Measurements from ENCODE around the gene DBP. TPM values are rescaled to one million over a fixed set of nuclear protein-coding genes. Genes with fewer than 3 reads are reported as not detected.

DBP gene
- total RNA-seq, 2 donors from 2014 or later, result 8.2 to 13.4 TPM

DNA sequence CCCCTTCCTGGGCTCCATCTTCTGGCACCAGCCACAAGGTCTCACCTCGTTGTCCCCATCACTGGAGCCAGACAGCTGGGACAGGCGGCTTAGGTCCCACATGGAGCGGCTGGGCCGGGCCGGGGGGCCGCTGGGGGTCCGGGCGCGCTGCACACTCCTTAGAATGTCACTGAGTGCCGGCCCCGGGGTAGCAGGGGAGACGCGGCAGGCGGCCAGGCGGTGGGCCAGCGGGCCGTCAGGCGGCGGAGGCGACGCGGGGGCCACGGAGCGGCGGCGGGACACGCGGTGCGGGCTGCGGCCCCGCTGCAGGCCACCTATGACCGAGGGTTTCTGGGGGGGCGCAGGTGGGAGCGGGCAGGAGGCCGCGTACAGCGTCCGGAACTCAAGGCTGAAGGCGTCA lies 33.7 kb downstream of the DBP start:
- DNase-seq (no peak), ATAC-seq (replicated peaks in 1 of 2) (no peak)
- no peak overlapping the region for H3K27ac Mint-ChIP-seq
- no peaks in the 10 kb centered on the region for H3K4me1 Mint-ChIP-seq (ENCODE audit: low read depth)
- H3K9me3 Mint-ChIP-seq, result no peaks in the 10 kb centered on the region
- H3K36me3 Mint-ChIP-seq (ENCODE audit: insufficient read depth in 2 of 2), result no peaks in the 10 kb centered on the region
- no peak overlapping the region for H3K4me3 Mint-ChIP-seq
- no peaks in the 10 kb centered on the region for H3K27me3 Mint-ChIP-seq (ENCODE audit: low read depth)

DNA sequence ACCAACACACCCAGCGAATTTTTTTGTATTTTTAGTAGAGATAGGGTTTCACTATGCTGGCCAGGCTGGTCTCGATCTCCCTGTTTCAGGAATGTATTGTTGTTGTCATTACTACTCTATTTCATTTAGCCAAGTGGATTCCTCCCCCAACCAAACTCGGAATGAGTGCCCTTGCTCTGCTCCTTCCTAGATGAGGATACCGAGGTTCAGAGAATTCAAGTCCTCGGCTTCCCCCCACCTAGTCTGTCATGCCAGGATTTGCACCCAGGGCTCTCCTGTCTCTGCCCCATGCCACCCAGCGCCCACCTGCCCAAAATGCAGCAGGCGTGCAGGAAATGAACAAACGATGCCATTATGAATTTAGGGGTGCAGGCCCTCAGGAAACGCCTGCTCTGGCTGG lies 34.2 kb downstream of the DBP start:
- Mint-ChIP-seq H3K9me3 (no peaks in the 10 kb centered on the region), H3K27me3 (ENCODE audit: low read depth) (no peaks in the 10 kb centered on the region), H3K36me3 (ENCODE audit: insufficient read depth in 2 of 2) (no peaks in the 10 kb centered on the region), H3K27ac (no peak overlapping the region), H3K4me1 (ENCODE audit: low read depth) (no peaks in the 10 kb centered on the region), H3K4me3 (no peak overlapping the region)
- no peak for DNase-seq
- no peak for ATAC-seq (replicated peaks in 1 of 2)

DNA sequence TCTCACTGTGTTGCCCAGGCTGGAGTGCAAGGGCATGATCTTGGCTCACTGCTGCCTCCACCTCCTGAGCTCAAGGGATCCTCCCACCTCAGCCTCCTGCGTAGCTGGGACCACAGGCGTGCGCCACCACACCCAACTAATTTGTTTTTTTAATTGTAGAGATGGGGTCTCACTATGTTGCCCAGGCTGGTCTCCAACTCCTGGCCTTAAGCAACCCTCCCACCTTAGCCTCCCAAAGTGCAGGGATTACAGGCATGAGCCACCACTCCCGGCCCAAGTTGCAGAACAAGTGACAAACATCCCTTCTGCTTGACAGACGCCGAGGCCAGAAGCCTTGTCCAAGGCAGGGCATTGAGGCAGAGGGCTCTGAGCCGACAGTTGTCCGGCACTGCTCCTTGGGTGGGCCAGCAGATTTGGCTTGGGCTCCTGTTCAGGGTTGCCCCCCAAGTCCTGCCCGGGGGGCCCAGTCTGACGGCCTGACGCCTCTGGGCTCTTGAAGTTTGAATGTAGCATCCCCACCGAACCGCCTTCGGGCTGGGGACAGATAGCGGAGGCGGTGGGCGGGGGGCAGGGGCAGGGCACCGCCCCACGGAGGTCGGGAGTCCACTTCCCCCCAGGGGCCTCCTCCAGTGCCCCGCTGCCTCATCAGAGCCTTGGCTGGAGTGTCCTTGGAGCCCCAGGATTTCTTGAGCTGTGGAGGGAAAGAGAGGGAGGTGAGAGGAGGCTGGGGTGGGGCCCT lies 36.3 kb downstream of the DBP start:
- Mint-ChIP-seq H3K27me3 (ENCODE audit: low read depth) (no peaks in the 10 kb centered on the region), H3K27ac (no peak overlapping the region), H3K9me3 (no peaks in the 10 kb centered on the region), H3K36me3 (ENCODE audit: insufficient read depth in 2 of 2) (no peaks in the 10 kb centered on the region), H3K4me3 (no peak overlapping the region), H3K4me1 (ENCODE audit: low read depth) (no peaks in the 10 kb centered on the region)
- ATAC-seq (replicated peaks in 1 of 2), result no peak
- no peak for DNase-seq

DNA sequence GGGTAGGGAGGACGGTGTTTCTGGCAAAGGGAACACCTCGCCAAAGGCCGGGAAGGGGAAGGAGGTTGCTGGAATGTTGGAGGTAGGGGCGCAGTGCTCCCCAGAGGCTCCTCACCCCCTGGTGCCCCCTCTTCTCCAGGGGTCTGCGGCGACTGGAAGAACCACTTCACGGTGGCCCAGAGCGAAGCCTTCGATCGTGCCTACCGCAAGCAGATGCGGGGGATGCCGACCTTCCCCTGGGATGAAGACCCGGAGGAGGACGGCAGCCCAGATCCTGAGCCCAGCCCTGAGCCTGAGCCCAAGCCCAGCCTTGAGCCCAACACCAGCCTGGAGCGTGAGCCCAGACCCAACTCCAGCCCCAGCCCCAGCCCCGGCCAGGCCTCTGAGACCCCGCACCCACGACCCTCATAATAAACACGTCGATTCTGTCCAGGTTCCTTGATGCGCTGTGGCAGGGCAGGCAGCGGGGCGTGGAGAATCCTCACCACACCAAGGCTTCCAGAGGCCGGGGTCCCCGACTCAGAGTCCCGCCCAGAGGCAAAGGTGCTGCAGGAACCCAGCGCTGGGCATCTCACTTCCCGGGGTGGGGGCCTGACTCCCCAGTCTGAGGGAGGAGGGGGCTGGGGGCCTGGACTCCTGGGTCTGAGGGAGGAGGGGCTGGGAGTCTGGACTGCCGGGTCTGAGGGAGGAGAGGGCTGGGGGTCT lies 38.0 kb downstream of the DBP start:
- ATAC-seq (replicated peaks in 1 of 2) (no peak), DNase-seq (no peak)
- Mint-ChIP-seq H3K27ac (no peak overlapping the region), H3K9me3 (no peaks in the 10 kb centered on the region), H3K4me3 (no peak overlapping the region), H3K27me3 (ENCODE audit: low read depth) (no peaks in the 10 kb centered on the region), H3K36me3 (ENCODE audit: insufficient read depth in 2 of 2) (no peaks in the 10 kb centered on the region), H3K4me1 (ENCODE audit: low read depth) (no peaks in the 10 kb centered on the region)

DNA sequence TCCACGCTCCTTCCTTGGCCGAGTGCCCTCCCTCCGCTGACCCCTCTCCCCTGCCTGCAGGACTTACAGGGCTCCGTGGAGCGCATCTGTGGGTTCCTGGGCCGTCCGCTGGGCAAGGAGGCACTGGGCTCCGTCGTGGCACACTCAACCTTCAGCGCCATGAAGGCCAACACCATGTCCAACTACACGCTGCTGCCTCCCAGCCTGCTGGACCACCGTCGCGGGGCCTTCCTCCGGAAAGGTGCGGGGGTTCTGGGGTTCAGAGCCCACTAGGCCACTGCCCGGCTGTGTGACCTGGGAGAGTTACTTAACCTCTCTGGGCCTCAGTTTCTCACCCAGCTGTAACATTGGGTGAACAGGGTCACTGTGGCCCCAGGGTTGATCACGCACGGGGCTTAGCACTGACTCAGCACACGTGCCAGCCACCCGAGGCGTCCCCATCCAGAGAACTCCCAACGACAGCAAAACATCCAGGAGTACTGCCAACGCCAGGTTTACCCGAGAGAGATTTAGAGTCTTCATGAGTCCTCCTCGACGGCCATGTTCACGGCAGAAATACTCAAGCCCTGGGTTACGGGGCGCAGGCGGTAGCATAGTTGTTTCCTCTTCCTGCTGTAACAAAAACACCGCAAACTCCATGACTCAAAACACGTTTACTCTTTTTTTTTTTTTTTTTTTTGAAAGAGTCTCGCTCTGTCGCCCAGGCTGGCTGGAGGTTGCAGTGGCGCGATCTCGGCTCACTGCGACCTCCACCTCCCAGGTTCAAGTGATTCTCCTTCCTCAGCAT lies 40.3 kb downstream of the DBP start:
- H3K9me3 Mint-ChIP-seq, result no peaks in the 10 kb centered on the region
- peak overlapping the region; percentile 67 to 83 for H3K4me3 Mint-ChIP-seq
- ATAC-seq (replicated peaks in 1 of 2), result peak; percentile 78 to 91
- H3K36me3 Mint-ChIP-seq (ENCODE audit: insufficient read depth in 2 of 2), result no peaks in the 10 kb centered on the region
- no peaks in the 10 kb centered on the region for H3K27me3 Mint-ChIP-seq (ENCODE audit: low read depth)
- peaks cover 1% of the 10 kb centered on the region for H3K4me1 Mint-ChIP-seq (ENCODE audit: low read depth)
- DNase-seq, result peak; percentile 47
- peak overlapping the region; percentile 86 for H3K27ac Mint-ChIP-seq

DNA sequence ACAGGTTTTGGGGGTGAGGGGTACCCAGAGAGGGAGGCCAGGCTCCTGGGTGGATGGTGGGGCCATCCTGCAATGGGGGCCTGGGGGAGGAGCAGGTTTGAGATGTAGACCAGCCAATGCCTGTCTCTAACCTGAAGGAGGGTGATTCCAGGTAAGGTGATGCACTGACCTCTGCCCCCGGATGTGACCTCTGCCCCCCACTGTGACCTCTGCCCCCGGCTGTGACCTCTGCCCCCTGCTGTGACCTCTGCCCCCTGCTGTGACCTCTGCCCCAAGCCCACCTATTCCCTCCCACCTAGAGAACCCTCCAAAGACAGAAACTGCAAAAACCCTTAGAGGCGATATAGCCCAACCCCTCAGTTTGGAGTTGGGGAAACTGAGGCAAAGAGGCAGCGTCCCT lies 40.9 kb downstream of the DBP start:
- Mint-ChIP-seq H3K36me3 (ENCODE audit: insufficient read depth in 2 of 2) (no peaks in the 10 kb centered on the region), H3K27me3 (ENCODE audit: low read depth) (no peaks in the 10 kb centered on the region), H3K27ac (no peak overlapping the region), H3K4me3 (peak overlapping the region; percentile 54 to 67), H3K4me1 (ENCODE audit: low read depth) (peaks cover 6% of the 10 kb centered on the region), H3K9me3 (no peaks in the 10 kb centered on the region)
- ATAC-seq (replicated peaks in 1 of 2) (no peak), DNase-seq (no peak)

DNA sequence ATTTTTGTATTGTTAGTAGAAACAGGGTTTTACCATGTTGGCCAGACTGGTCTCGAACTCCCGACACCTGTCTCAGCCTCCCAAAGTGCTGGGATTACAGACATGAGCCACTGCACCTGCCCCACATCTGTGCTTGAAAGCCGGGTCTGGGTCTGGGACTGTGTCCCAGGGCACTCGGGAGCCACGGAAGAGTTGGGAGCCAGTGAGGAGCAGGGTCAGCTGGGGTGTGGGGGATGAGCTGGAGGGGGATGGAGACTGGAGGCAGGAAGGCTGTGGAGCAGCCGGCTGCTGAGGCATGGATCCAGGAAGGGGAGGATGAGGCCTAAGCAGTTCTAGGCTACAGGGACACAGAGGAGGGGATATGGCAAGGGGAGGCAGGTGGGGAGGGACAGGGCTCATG lies 41.3 kb downstream of the DBP start:
- Mint-ChIP-seq H3K27ac (no peak overlapping the region), H3K9me3 (no peaks in the 10 kb centered on the region), H3K27me3 (ENCODE audit: low read depth) (no peaks in the 10 kb centered on the region), H3K4me3 (peak overlapping the region; percentile 54 to 67), H3K4me1 (ENCODE audit: low read depth) (peaks cover 6% of the 10 kb centered on the region), H3K36me3 (ENCODE audit: insufficient read depth in 2 of 2) (no peaks in the 10 kb centered on the region)
- no peak for ATAC-seq (replicated peaks in 1 of 2)
- no peak for DNase-seq

DNA sequence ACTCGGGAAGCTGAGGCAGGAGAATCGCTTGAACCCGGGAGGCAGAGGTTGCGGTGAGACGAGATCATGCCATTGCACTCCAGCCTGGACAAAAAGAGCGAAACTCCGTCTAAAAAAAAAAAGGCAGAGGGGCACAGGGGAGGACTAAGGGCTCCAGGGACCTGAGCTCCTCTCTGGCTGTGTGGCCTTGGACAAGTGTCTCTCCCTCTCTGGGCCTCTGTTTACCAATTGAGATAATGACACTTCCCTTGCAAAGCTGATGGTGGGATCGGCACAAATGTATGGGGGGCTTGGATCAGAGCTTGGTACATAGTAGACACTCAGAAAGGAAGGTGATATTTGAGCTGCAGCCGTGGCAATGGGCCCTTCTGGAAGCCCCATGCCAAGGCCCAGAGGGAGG lies 42.0 kb downstream of the DBP start:
- Mint-ChIP-seq H3K9me3 (no peaks in the 10 kb centered on the region), H3K36me3 (ENCODE audit: insufficient read depth in 2 of 2) (no peaks in the 10 kb centered on the region), H3K4me3 (peak overlapping the region; percentile 29 to 62), H3K27ac (no peak overlapping the region), H3K4me1 (ENCODE audit: low read depth) (peaks cover 6% of the 10 kb centered on the region), H3K27me3 (ENCODE audit: low read depth) (no peaks in the 10 kb centered on the region)
- DNase-seq (no peak), ATAC-seq (replicated peaks in 1 of 2) (no peak)

DNA sequence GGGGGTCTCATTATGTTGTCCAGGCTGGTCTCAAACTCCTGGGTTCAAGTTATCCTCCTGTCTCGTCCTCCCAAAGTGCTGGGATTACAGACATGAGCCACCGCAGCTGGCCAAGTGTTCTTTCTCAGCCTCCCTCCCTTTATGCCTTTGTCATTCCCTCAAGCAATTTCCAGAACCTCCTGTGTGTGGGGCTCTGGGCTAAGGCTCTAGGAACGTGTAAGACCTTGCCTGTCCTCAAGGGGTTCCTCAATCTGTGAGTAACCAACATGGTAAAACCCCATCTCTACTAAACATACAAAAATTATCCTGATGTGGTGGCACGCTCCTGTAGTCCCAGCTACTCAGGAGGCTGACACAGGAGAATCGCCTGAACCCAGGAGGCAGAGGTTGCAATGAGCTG lies 46.2 kb downstream of the DBP start:
- DNase-seq, result no peak
- no peak overlapping the region for H3K4me3 Mint-ChIP-seq
- H3K27ac Mint-ChIP-seq, result peak overlapping the region; percentile 6
- no peak for ATAC-seq (replicated peaks in 1 of 2)
- H3K27me3 Mint-ChIP-seq (ENCODE audit: low read depth), result no peaks in the 10 kb centered on the region
- no peaks in the 10 kb centered on the region for H3K9me3 Mint-ChIP-seq
- H3K4me1 Mint-ChIP-seq (ENCODE audit: low read depth), result peaks cover 23% of the 10 kb centered on the region
- no peaks in the 10 kb centered on the region for H3K36me3 Mint-ChIP-seq (ENCODE audit: insufficient read depth in 2 of 2)

DNA sequence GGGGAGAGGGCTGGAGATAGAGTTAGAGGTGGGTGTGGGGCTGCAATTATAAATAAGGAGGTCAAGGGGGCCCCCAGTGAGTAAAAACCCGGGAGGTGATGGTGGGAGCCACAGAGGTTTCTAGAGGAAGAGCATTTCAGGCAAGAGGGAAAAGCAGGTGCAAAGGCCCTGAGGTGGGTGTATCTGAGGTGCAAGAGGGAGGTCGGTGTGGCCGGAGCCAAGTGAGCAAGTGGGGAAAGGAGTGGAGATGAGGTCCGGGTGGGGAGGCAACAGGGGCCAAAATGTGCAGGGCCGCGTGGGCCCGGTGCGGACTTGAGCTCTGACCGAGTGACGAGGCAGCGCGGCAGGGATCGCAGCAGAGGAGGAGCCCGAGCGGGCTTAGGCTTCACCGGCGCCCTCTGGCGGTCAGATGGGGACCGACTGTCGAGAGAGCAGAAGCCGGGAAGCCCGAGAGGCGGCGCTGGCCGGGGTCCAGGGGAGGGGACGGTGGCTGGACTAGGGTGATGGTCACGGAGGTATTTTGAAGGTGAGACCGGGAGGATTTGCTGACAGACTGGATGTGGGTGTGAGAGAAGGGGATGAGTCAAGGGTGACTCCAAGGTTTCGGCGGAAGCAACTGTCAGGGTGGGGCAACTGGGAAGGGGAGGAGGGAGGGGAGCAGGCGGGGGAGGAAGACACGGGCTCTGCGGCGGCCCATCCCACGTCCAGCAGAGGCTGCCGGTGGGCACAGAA lies 48.3 kb downstream of the DBP start:
- H3K27ac Mint-ChIP-seq, result no peak overlapping the region
- DNase-seq (peak; percentile 91 to 92), ATAC-seq (replicated peaks in 1 of 2) (peak; percentile 87)
- peaks cover 0 to 2% of the 10 kb centered on the region in 2 donors for H3K36me3 Mint-ChIP-seq (ENCODE audit: insufficient read depth in 2 of 2)
- H3K27me3 Mint-ChIP-seq (ENCODE audit: low read depth), result no peaks in the 10 kb centered on the region
- no peaks in the 10 kb centered on the region for H3K9me3 Mint-ChIP-seq
- peaks cover 28% of the 10 kb centered on the region for H3K4me1 Mint-ChIP-seq (ENCODE audit: low read depth)
- peak overlapping the region; percentile 50 to 77 for H3K4me3 Mint-ChIP-seq

DNA sequence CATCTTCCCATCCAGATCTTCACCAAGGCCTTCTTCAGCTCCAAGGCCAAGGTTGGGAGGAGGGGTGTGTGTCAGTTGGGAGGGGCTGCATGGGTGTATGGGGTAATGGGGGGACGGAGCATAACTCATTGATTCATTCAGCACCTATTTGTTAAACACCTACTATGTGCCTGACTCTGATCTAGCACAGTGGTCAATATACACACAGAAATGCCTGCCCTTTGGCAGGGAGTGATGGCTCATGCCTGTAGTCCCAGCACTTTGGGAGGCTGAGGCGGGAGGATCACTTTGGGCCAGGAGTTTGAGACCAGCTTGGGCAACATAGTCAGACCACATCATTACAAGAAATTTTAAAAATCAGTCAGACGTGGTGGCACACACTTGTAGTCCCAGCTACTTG lies 49.8 kb downstream of the DBP start:
- Mint-ChIP-seq H3K27ac (no peak overlapping the region), H3K9me3 (no peaks in the 10 kb centered on the region)

DNA sequence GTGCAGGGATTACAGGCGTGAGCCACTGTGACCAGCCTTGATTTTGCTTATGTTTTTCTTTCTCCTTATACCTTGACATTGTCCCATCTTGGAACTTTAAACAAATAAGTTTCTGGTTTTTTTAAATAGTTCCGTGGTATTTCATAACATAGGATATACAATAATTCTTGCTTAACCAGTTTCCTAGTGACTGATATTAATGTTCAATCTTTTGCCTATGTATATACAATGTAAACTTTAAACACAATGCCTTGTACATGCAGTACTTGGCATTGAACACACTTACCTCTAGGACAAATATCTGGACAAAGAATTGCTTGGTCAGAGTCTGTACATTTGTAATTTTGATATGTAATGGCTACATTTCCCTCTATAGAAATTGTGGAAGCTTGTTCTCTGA lies 55.0 kb downstream of the DBP start:
- no peaks in the 10 kb centered on the region for H3K27me3 Mint-ChIP-seq (ENCODE audit: low read depth)

More for the DNA sequence above, 49.8 kb downstream of the DBP start:
- Mint-ChIP-seq H3K36me3 (ENCODE audit: insufficient read depth in 2 of 2) (peaks cover 0 to 2% of the 10 kb centered on the region in 2 donors), H3K27me3 (ENCODE audit: low read depth) (no peaks in the 10 kb centered on the region), H3K4me3 (no peak overlapping the region), H3K4me1 (ENCODE audit: low read depth) (peaks cover 29% of the 10 kb centered on the region)
- DNase-seq, result no peak
- ATAC-seq (replicated peaks in 1 of 2), result no peak

More for the DNA sequence above, 55.0 kb downstream of the DBP start:
- Mint-ChIP-seq H3K27ac (no peak overlapping the region), H3K36me3 (ENCODE audit: insufficient read depth in 2 of 2) (peaks cover 0 to 2% of the 10 kb centered on the region in 2 donors), H3K4me1 (ENCODE audit: low read depth) (peaks cover 6% of the 10 kb centered on the region), H3K9me3 (no peaks in the 10 kb centered on the region), H3K4me3 (no peak overlapping the region)
- DNase-seq (no peak), ATAC-seq (replicated peaks in 1 of 2) (no peak)

Measured in activated T-cell treated with anti-CD3 and anti-CD28 coated beads, Interleukin-2, amount 50 U/mL, for 72 hours (primary cell).